Measurements from ENCODE around the gene ZNF397.

Gene ZNF397

DNA sequence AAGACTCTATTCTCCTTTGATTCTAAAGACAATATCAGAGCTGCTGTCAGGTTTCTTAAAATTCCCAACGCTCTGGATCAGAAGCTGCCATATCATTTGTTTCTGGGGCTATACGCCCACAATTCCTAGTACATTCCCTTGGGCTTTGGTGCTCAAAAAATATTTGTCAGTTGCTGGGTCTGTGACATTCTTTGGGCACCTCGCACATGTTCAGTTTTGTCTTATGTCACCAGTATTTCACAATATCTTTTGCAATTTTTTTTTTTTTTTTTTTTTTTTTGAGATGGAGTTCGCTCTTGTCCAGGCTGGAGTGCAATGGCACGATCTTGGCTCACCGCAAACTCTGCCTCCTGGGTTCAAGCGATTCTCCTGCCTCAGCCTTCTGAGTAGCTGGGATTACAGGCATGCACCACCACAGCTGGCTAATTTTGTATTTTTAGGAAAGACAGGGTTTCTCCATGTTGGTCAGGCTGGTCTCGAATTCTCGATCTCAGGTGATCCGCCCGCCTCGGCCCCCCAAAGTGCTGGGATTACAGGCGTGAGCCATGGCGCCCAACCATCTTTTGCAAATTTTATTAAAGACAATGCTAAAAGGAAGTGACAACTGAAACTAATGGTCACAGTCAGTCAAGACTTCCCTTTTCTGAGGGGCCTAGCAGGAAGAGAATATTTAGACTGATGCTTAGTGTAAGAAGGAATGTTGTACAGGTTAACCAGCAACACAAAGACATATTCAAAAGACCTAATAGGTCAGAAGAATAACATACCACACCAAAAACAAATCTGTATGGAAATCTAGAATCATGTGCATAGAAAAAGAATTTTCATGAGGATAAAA, 6.8 kb downstream of the ZNF397 start:
- TF ChIP-seq CTCF (conservative IDR thresholded peaks at IDR 0.05) (no peak), ZFX (IDR thresholded peaks at IDR 0.05) (no peak)
- no peak overlapping the region for H3K27ac ChIP-seq

- H3K27ac ChIP-seq: no peak overlapping the region
- TF ChIP-seq CTCF (conservative IDR thresholded peaks at IDR 0.05): no peak
- no peak for TF ChIP-seq ZFX (IDR thresholded peaks at IDR 0.05)
These were observed 7.6 kb downstream of the ZNF397 start for GRCh38 chr18:35248429-35248828.

GRCh38 chr18:35252466-35252865, 11.6 kb downstream of the ZNF397 start:
- TF ChIP-seq ZFX (IDR thresholded peaks at IDR 0.05): no peak
- no peak overlapping the region for H3K27ac ChIP-seq

DNA sequence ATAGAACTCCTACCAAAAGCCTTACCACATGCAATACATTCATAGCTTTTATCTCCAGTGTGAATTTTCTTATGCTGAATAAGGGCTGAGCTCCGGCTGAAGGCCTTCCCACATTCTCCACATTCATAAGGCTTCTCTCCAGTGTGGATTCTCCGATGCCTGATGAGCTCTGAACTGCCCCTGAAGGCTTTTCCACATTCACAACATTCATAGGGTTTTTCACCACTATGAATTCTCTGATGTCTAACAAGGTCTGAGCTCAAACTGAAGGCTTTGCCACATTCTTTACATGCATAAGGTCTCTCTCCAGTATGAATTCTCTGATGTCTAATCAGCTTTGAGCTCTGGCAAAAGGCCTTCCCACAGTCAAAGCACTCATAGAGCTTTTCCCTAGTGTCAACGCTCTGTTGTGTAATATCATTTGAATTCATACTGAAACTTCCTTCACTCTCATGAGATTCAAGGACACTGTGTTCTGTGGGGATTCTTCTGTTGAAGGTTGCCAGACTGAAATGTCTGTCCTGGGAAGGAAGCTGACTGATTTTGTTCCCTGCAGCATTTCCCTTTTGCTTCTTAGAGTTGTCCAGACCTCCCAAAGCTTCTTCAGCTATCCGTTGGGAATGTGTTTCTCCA, 12.9 kb downstream of the ZNF397 start:
- TF ChIP-seq CTCF (conservative IDR thresholded peaks at IDR 0.05) (no peak), ZFX (IDR thresholded peaks at IDR 0.05) (no peak)
- H3K27ac ChIP-seq: no peak overlapping the region

DNA sequence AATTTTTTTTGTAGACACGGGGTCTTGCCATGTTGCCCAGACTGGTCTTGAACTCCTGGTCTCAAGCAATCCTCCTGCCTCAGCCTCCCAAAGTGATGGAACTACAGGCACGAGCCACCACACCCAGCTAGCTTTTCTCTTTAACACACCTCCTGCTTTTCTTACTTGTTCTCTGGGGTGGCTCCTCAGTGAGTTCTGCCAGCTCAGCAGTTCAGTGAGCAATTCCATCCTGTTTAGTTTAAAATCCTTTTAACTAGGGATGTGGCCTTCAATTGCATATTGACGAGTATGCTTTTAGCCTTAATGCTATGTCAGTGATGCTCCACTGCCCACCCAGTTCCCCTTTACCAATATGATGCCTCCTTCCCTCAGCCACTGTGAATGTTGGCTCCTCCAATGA, 16.1 kb downstream of the ZNF397 start:
- TF ChIP-seq CTCF (conservative IDR thresholded peaks at IDR 0.05) (no peak), ZFX (IDR thresholded peaks at IDR 0.05) (no peak)

DNA sequence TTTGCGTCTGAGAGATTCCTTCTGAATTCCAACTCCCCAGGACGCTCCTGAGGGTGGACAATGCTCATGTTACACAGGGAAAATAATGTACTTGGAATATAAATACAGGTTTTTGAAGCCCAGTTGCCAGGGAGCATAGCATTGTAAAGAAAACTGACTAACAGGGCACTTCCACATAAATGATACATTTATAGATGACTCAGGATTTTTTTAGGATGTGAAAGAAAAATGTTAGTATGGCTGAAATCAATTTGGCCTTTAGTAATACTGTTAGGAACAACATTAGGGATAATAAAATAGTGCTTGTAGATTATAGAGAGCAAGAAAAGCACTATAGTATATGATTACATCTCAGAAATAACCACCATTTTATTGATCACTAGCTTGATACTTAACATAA, 23.6 kb downstream of the ZNF397 start:
- TF ChIP-seq ZFX (IDR thresholded peaks at IDR 0.05): no peak
- TF ChIP-seq CTCF (conservative IDR thresholded peaks at IDR 0.05): no peak
- no peak overlapping the region for H3K27ac ChIP-seq

More for the DNA sequence above, 16.1 kb downstream of the ZNF397 start:
- H3K27ac ChIP-seq: no peak overlapping the region

GRCh38 chr18:35267161-35267651, 26.4 kb downstream of the ZNF397 start:
- no peak overlapping the region for H3K27ac ChIP-seq
- TF ChIP-seq CTCF (conservative IDR thresholded peaks at IDR 0.05) (no peak), ZFX (IDR thresholded peaks at IDR 0.05) (no peak)

All from C4-2B (cell line).